Measurements from ENCODE around the gene ST3GAL2. TPM values are rescaled to one million over a fixed set of nuclear protein-coding genes. Genes with fewer than 3 reads are reported as not detected.
A peak's percentile ranks its signal among the peaks of the same experiment; 100 is the strongest.

ST3GAL2 gene
- total RNA-seq, 1 donor from 2014 or later: 14.0 TPM

- no peak for DNase-seq (ENCODE audit: extremely low spot score in 2 of 2)
- no peak for TF ChIP-seq POLR2AphosphoS5 (IDR thresholded peaks at IDR 0.05; ENCODE audit: insufficient read depth in 1 of 2, low read depth in 1 of 2)
- Histone ChIP-seq H3K27ac (no peak overlapping the region), H3K4me1 (no peaks in the 10 kb centered on the region), H3K4me3 (no peak overlapping the region), H3K9me3 (no peaks in the 10 kb centered on the region), H3K36me3 (peaks cover 0 to 9% of the 10 kb centered on the region in 2 donors), H3K27me3 (no peaks in the 10 kb centered on the region)
- intact Hi-C loops (cut with DNase I): loop anchor here (5.0 kb wide), 1 partner anchor 56 kb away; no protein-coding TSS in a partner anchor
Observed at GRCh38 chr16:70472786-70473433, 34.0 kb upstream of the ST3GAL2 start.

GRCh38 chr16:70470927-70471341 is 32.0 kb upstream of the ST3GAL2 start:
- intact Hi-C loops (cut with DNase I): loop anchor here (5.0 kb wide), 1 partner anchor 54 kb away; no protein-coding TSS in a partner anchor
- DNase-seq (ENCODE audit: extremely low spot score in 2 of 2): no peak
- TF ChIP-seq CTCF (IDR thresholded peaks at IDR 0.05) (peak in 1 of 3 experiments; percentile 30), POLR2AphosphoS5 (IDR thresholded peaks at IDR 0.05; ENCODE audit: insufficient read depth in 1 of 2, low read depth in 1 of 2) (no peak)
- no peaks in the 10 kb centered on the region for H3K4me1 ChIP-seq
- H3K36me3 ChIP-seq: peaks cover 0 to 9% of the 10 kb centered on the region in 2 donors
- H3K27ac ChIP-seq: no peak overlapping the region
- no peak overlapping the region for H3K4me3 ChIP-seq
- no peaks in the 10 kb centered on the region for H3K9me3 ChIP-seq
- no peaks in the 10 kb centered on the region for H3K27me3 ChIP-seq

GRCh38 chr16:70470141-70470926 is 31.4 kb upstream of the ST3GAL2 start:
- intact Hi-C loops (cut with DNase I): loop anchor here (5.0 kb wide), 1 partner anchor 53 kb away; no protein-coding TSS in a partner anchor
- Histone ChIP-seq H3K27me3 (no peaks in the 10 kb centered on the region), H3K27ac (no peak overlapping the region), H3K4me1 (no peaks in the 10 kb centered on the region), H3K9me3 (no peaks in the 10 kb centered on the region), H3K4me3 (no peak overlapping the region), H3K36me3 (peaks cover 0 to 14% of the 10 kb centered on the region in 2 donors)
- DNase-seq (ENCODE audit: extremely low spot score in 2 of 2): no peak
- TF ChIP-seq POLR2A (IDR thresholded peaks at IDR 0.05) (no peak), CTCF (IDR thresholded peaks at IDR 0.05) (no peak), POLR2AphosphoS5 (IDR thresholded peaks at IDR 0.05; ENCODE audit: insufficient read depth in 1 of 2, low read depth in 1 of 2) (no peak)

GRCh38 chr16:70468776-70469525 is 30.1 kb upstream of the ST3GAL2 start:
- peaks cover 0 to 20% of the 10 kb centered on the region in 2 donors for H3K36me3 ChIP-seq
- no peaks in the 10 kb centered on the region for H3K9me3 ChIP-seq
- intact Hi-C loops (cut with DNase I): loop anchor here (10.0 kb wide), 1 partner anchor 84 kb away; no protein-coding TSS in a partner anchor
- no peak for TF ChIP-seq CTCF (IDR thresholded peaks at IDR 0.05)
- TF ChIP-seq POLR2A (IDR thresholded peaks at IDR 0.05): no peak
- no peak for TF ChIP-seq POLR2AphosphoS5 (IDR thresholded peaks at IDR 0.05; ENCODE audit: insufficient read depth in 1 of 2, low read depth in 1 of 2)
- H3K4me3 ChIP-seq: no peak overlapping the region
- H3K27ac ChIP-seq: no peak overlapping the region
- H3K27me3 ChIP-seq: no peaks in the 10 kb centered on the region
- H3K4me1 ChIP-seq: no peaks in the 10 kb centered on the region
- no peak for DNase-seq (ENCODE audit: extremely low spot score in 2 of 2)

GRCh38 chr16:70467608-70468007 is 28.7 kb upstream of the ST3GAL2 start:
- Histone ChIP-seq H3K27me3 (no peaks in the 10 kb centered on the region), H3K4me1 (no peaks in the 10 kb centered on the region), H3K27ac (no peak overlapping the region), H3K4me3 (no peak overlapping the region), H3K9me3 (no peaks in the 10 kb centered on the region), H3K36me3 (peaks cover 0 to 19% of the 10 kb centered on the region in 2 donors)
- no peak for TF ChIP-seq POLR2A (IDR thresholded peaks at IDR 0.05)
- TF ChIP-seq POLR2AphosphoS5 (IDR thresholded peaks at IDR 0.05; ENCODE audit: insufficient read depth in 1 of 2, low read depth in 1 of 2): no peak
- TF ChIP-seq CTCF (IDR thresholded peaks at IDR 0.05): no peak
- DNase-seq (ENCODE audit: extremely low spot score in 2 of 2): no peak
- intact Hi-C loops (cut with DNase I): loop anchor here (10.0 kb wide), 1 partner anchor 83 kb away; no protein-coding TSS in a partner anchor
